ENCODE data around the gene MEF2D. TPM values are rescaled to one million over a fixed set of nuclear protein-coding genes. Genes with fewer than 3 reads are reported as not detected.
A peak's percentile ranks its signal among the peaks of the same experiment; 100 is the strongest.

Gene MEF2D
- total RNA-seq, 1 donor from 2014 or later, result 60.8 TPM

DNA sequence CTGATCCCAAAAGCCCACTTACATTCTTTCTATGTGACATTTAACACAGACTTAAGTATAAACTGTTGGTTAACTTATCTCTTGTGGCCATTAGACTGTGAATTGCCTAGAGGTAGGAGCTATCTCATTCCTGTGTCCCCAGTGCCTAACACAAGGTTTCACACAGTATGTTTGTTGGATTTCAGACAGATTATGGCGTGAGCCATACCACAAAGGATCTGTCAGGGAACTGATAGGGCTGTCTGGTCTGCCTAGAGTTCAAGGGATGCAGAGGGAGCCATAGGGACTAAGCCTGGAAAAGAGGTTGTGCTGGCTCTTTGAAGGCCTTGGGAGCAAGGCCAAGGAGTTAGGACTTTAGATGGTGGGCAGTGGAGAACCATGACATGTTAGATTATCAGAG is 40.0 kb downstream of the MEF2D start:
- intact Hi-C loops (cut with DNase I), result no loop called here
- no peak overlapping the region for H3K4me3 ChIP-seq
- H3K4me1 ChIP-seq, result peaks cover 25% of the 10 kb centered on the region
- DNase-seq (no peak), ATAC-seq (no peak)
- no peaks in the 10 kb centered on the region for H3K9me3 ChIP-seq
- H3K27ac ChIP-seq, result no peak overlapping the region
- TF ChIP-seq, protein P1, sequence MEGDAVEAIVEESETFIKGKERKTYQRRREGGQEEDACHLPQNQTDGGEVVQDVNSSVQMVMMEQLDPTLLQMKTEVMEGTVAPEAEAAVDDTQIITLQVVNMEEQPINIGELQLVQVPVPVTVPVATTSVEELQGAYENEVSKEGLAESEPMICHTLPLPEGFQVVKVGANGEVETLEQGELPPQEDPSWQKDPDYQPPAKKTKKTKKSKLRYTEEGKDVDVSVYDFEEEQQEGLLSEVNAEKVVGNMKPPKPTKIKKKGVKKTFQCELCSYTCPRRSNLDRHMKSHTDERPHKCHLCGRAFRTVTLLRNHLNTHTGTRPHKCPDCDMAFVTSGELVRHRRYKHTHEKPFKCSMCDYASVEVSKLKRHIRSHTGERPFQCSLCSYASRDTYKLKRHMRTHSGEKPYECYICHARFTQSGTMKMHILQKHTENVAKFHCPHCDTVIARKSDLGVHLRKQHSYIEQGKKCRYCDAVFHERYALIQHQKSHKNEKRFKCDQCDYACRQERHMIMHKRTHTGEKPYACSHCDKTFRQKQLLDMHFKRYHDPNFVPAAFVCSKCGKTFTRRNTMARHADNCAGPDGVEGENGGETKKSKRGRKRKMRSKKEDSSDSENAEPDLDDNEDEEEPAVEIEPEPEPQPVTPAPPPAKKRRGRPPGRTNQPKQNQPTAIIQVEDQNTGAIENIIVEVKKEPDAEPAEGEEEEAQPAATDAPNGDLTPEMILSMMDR (IDR thresholded peaks at IDR 0.05), result no peak
- peaks cover 10% of the 10 kb centered on the region for H3K36me3 ChIP-seq
- no peaks in the 10 kb centered on the region for H3K27me3 ChIP-seq

DNA sequence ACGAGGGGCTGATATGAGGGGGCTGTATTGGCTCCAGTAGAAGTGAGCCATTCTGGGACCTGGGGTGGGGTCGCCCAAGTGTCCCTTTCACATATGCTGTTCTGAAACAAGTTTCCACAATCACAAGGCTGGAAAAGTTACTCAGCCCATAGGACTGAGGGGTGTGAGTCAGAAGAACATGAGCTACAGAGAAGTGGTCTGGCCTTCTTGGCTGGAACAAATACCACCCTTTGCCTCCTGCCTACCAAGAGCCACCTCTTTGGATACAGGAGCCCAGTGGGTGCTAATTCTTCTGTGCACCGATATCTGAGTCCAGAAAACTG is 42.4 kb downstream of the MEF2D start:
- no peak for DNase-seq
- Histone ChIP-seq H3K36me3 (no peaks in the 10 kb centered on the region), H3K27me3 (no peaks in the 10 kb centered on the region), H3K4me3 (no peak overlapping the region), H3K9me3 (no peaks in the 10 kb centered on the region), H3K4me1 (peaks cover 7% of the 10 kb centered on the region), H3K27ac (peak overlapping the region; percentile 99)
- no peak for ATAC-seq
- TF ChIP-seq, protein P1 (IDR thresholded peaks at IDR 0.05), result no peak
- intact Hi-C loops (cut with DNase I), result no loop called here

DNA sequence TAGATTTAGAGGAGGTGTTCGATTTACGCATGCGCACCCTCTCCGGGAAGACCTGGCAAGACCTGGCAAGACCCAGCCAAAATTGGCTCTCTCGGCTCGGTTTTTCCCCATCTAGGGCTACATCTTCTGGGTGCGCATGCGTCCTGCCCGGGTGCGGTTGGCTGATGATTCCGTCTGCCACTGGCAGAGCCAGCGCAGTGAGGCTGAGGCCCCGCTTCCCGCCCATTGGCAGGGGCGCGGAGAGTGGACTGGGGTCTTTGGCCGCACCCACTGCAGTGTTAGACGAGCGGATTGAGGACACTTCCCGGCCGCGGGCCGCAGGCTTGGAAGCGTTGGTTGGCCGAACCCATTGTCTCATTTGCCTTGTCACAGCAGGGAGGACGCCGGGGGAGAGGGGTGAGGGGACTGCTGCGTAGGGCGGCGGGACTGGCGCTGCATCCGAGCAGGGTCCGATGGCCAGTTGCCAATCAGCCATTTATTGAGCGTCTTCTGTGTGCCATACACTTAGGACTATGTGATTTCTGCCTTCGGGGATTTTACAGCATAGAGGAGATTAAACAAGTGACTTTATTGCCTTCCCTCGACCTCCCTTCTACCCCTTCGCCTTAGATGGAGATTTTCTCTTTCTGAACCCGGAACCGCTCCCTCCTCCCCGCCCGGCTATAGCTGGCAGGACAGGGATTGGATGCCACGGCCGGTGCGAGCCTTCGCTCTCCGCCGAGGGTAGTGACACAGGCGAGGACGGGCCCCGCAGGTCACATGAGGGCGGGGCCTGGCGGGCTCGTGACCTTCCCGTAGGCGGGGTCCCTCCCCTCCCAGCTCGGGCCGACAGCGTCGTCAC is 43.7 kb downstream of the MEF2D start:
- Histone ChIP-seq H3K27ac (peak overlapping the region; percentile 99), H3K36me3 (no peaks in the 10 kb centered on the region), H3K4me3 (peak overlapping the region; percentile 77), H3K4me1 (peaks cover 7% of the 10 kb centered on the region), H3K9me3 (no peaks in the 10 kb centered on the region), H3K27me3 (no peaks in the 10 kb centered on the region)
- DNase-seq (peak; percentile 99), ATAC-seq (peak; percentile 96)
- intact Hi-C loops (cut with DNase I), result no loop called here
- TF ChIP-seq, protein P1 (IDR thresholded peaks at IDR 0.05), result no peak

- H3K4me3 ChIP-seq, result no peak overlapping the region
- TF ChIP-seq, protein P1 (IDR thresholded peaks at IDR 0.05), result no peak
- DNase-seq (no peak), ATAC-seq (no peak)
- no peaks in the 10 kb centered on the region for H3K27me3 ChIP-seq
- intact Hi-C loops (cut with DNase I), result no loop called here
- peaks cover 7% of the 10 kb centered on the region for H3K4me1 ChIP-seq
- no peaks in the 10 kb centered on the region for H3K36me3 ChIP-seq
- H3K9me3 ChIP-seq, result no peaks in the 10 kb centered on the region
- H3K27ac ChIP-seq, result no peak overlapping the region
These were observed 45.2 kb downstream of the MEF2D start for GRCh38 chr1:156455362-156455761.

- H3K36me3 ChIP-seq, result no peaks in the 10 kb centered on the region
These were observed 47.7 kb downstream of the MEF2D start for GRCh38 chr1:156452907-156453306.

More at GRCh38 chr1:156452907-156453306, 47.7 kb downstream of the MEF2D start:
- DNase-seq, result no peak
- TF ChIP-seq, protein P1 (IDR thresholded peaks at IDR 0.05), result no peak
- intact Hi-C loops (cut with DNase I), result no loop called here
- peaks cover 7% of the 10 kb centered on the region for H3K4me1 ChIP-seq
- no peak overlapping the region for H3K4me3 ChIP-seq
- H3K27ac ChIP-seq, result no peak overlapping the region
- ATAC-seq, result no peak
- no peaks in the 10 kb centered on the region for H3K27me3 ChIP-seq
- H3K9me3 ChIP-seq, result no peaks in the 10 kb centered on the region
